DND-41 (cell line): ENCODE measurements around the gene TMEM91.

Source experiments
- ATAC-seq: fragments of 200-7000 bp; cut with Tn5 transposase; 3 replicates; pipeline ENCODE4 v1.9.1; 2021; ENCODE audit warnings: low read depth; ENCODE audit not compliant: insufficient read depth
- DNase-seq: peaks from one replicate; pipeline ENCODE4 v3.0.0-alpha.2; 2020
- H2AFZ ChIP-seq: 2 replicates; pipeline ENCODE4 v1.6.0; 2012; ENCODE audit warnings: low read depth, low read length
- H3K27ac ChIP-seq: 2 replicates; pipeline ENCODE4 v1.5.1; 2012; ENCODE audit warnings: low read length, inconsistent platforms
- H3K27me3 ChIP-seq: fragments of 200-600 bp; sonication (generic); 2 replicates; pipeline ENCODE4 v1.6.0; 2012; ENCODE audit warnings: low read length, mild to moderate bottlenecking, inconsistent platforms; ENCODE audit not compliant: insufficient read depth, poor library complexity
- H3K36me3 ChIP-seq: 2 replicates; pipeline ENCODE4 v1.5.1; 2012; ENCODE audit warnings: low read length, inconsistent platforms; ENCODE audit not compliant: insufficient read depth
- H3K4me1 ChIP-seq: 2 replicates; pipeline ENCODE4 v1.5.1; 2012; ENCODE audit warnings: mild to moderate bottlenecking, low read length; ENCODE audit not compliant: insufficient read depth
- H3K4me2 ChIP-seq: 2 replicates; pipeline ENCODE4 v1.6.0; 2012; ENCODE audit warnings: mild to moderate bottlenecking, moderate library complexity, low read length, inconsistent platforms; ENCODE audit not compliant: insufficient read depth
- H3K4me3 ChIP-seq, 2 experiments: fragments of 200-600 bp in 1 of 2; shearing (Covaris generic) in 1 of 2; 2 replicates each; pipeline ENCODE4 v1.5.1; 2012 to 2016; ENCODE audit warnings: inconsistent platforms in 2 of 2, low read length in 2 of 2, mild to moderate bottlenecking in 2 of 2, low read depth in 1 of 2, moderate library complexity in 1 of 2
- H3K79me2 ChIP-seq: 2 replicates; pipeline ENCODE4 v1.6.0; 2012; ENCODE audit warnings: low read length, inconsistent platforms; ENCODE audit not compliant: insufficient read depth
- H3K9ac ChIP-seq: 2 replicates; pipeline ENCODE4 v1.6.0; 2012; ENCODE audit warnings: low read depth, mild to moderate bottlenecking, inconsistent platforms, low read length, moderate library complexity
- H3K9me3 ChIP-seq: 2 replicates; pipeline ENCODE4 v1.5.1; 2012; ENCODE audit warnings: low read length, moderate library complexity, mild to moderate bottlenecking, inconsistent platforms; ENCODE audit not compliant: insufficient read depth, severe bottlenecking
- H4K20me1 ChIP-seq: 2 replicates; pipeline ENCODE4 v1.6.0; 2012; ENCODE audit warnings: low read length; ENCODE audit not compliant: insufficient read depth
- EZH2 ChIP-seq: IDR thresholded peaks from 3 replicates; pipeline ENCODE4 v1.6.1; 2012; ENCODE audit warnings: borderline replicate concordance, low read depth, mild to moderate bottlenecking, moderate library complexity, low read length, inconsistent platforms; ENCODE audit not compliant: severe bottlenecking
- TF ChIP-seq, protein P1 (sequence below): IDR thresholded peaks from 2 replicates; pipeline ENCODE4 v1.5.1; 2012; ENCODE audit warnings: borderline replicate concordance, low read length, moderate library complexity, mild to moderate bottlenecking; ENCODE audit not compliant: poor library complexity, severe bottlenecking; ENCODE audit errors: extremely low read depth

The TMEM91 gene

DNA sequence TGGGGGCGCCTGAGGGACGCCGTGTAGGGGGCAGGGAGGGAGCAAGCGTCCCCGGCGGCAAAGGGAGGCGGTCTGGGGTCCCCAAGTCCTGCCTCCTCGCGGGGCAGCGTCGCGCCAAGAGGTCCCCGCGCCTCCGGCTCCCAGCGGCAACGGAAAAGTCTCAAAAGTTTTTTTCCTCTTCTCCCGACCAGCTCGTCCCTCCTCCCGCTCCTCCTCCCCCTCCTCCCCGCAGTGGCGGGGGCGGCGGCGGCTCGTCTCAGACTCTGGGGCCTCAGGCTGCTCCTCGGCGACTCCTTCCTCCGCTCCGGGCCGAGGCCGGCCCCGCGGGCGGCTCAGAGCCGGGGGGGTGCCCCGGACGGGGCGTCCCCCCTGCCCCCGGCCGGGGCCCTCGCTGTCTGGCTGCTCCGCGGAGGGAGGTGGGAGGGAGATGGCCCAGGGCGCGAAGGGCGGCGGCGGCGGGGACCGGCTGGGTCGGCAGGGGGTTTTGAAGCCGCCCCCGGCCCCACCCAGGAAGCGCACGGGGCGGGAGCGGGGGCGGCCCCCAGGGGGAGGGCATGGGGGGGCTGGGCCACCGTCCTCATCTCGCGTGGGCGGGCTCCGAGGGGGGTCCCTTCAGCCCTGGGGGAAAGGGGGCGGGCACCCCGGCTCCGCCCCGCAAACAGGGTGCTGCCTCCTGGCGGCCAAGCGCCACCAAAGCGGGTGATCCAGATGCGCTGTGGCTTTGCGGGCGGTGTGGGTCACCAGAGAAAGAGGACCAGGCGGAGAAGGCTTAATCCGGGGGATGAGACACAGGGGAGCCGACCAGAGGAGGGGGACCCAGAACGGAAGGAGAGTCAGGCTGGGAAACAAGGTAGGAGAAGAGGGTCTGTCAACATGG, 22.6 kb upstream of the TMEM91 start, which contains the start of gene TGFB1:
TGFB1 (minus strand) TSS at position 457 of the 877 bp plus-strand sequence. CDS start 878 bp downstream, outside the sequence.
- Histone ChIP-seq H3K27ac (peak within 1 kb of the TSS; percentile 87), H3K9me3 (no peaks in the 10 kb centered on the region), H3K36me3 (peaks cover 18% of the 10 kb centered on the region), H3K9ac (peak within 1 kb of the TSS; percentile 97), H3K4me2 (peak within 1 kb of the TSS; percentile 78), H3K27me3 (no peaks in the 10 kb centered on the region), H2AFZ (peak within 1 kb of the TSS; percentile 78), H4K20me1 (peaks cover 46% of the 10 kb centered on the region), H3K4me1 (peaks cover 43% of the 10 kb centered on the region), H3K79me2 (peaks cover 56% of the 10 kb centered on the region), H3K4me3 (peak within 1 kb of the TSS; percentile 93 to 95)
- DNase-seq (peak; percentile 92), ATAC-seq (peak; percentile 71)
- TF ChIP-seq, protein P1, sequence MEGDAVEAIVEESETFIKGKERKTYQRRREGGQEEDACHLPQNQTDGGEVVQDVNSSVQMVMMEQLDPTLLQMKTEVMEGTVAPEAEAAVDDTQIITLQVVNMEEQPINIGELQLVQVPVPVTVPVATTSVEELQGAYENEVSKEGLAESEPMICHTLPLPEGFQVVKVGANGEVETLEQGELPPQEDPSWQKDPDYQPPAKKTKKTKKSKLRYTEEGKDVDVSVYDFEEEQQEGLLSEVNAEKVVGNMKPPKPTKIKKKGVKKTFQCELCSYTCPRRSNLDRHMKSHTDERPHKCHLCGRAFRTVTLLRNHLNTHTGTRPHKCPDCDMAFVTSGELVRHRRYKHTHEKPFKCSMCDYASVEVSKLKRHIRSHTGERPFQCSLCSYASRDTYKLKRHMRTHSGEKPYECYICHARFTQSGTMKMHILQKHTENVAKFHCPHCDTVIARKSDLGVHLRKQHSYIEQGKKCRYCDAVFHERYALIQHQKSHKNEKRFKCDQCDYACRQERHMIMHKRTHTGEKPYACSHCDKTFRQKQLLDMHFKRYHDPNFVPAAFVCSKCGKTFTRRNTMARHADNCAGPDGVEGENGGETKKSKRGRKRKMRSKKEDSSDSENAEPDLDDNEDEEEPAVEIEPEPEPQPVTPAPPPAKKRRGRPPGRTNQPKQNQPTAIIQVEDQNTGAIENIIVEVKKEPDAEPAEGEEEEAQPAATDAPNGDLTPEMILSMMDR = peak; percentile 93
- no peak for TF ChIP-seq EZH2

DNA sequence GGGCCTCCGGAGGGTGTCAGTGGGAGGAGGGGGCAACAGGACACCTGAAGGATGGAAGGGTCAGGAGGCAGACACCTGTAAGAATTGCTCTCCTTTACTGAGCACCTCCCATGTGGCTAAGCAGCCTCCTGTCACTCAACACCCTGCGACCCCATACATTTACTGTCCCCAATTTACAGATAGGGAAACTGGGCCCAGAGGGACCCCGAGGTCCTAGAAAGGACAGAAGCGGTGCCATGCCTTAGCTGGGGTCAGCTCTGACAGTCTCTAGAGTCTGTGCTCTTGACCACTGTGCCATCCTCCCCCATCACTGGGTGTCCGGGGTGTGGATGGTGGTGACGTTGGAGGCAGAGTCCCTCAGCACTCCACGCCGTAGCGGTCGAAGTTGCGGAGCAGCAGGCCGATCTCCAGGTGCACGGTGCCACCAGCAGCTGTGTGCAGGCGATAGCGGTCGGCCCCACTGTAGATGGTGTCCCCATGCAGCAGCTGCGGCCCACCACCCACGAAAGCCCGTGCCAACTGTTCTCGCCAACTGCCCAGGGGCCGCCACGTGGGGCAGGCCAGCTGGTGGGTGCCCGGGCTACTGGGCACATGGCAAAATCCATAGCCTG, 21.9 kb upstream of the TMEM91 start:
- peak overlapping the region; percentile 97 for H3K9ac ChIP-seq
- DNase-seq (no peak), ATAC-seq (no peak)
- H3K4me2 ChIP-seq = peak overlapping the region; percentile 78
- peaks cover 42% of the 10 kb centered on the region for H4K20me1 ChIP-seq
- peak overlapping the region; percentile 93 to 95; a peak in 3 of 4 replicates for H3K4me3 ChIP-seq
- H3K27ac ChIP-seq = peak overlapping the region; percentile 66
- H3K4me1 ChIP-seq = peaks cover 35% of the 10 kb centered on the region
- TF ChIP-seq, protein P1 = no peak
- no peak for TF ChIP-seq EZH2
- H3K27me3 ChIP-seq = no peaks in the 10 kb centered on the region
- H2AFZ ChIP-seq = peak overlapping the region; percentile 13; the same call in 1 of the 2 replicates
- H3K79me2 ChIP-seq = peaks cover 49% of the 10 kb centered on the region
- H3K9me3 ChIP-seq = no peaks in the 10 kb centered on the region
- H3K36me3 ChIP-seq = peaks cover 10% of the 10 kb centered on the region; the same call in 1 of the 2 replicates

DNA sequence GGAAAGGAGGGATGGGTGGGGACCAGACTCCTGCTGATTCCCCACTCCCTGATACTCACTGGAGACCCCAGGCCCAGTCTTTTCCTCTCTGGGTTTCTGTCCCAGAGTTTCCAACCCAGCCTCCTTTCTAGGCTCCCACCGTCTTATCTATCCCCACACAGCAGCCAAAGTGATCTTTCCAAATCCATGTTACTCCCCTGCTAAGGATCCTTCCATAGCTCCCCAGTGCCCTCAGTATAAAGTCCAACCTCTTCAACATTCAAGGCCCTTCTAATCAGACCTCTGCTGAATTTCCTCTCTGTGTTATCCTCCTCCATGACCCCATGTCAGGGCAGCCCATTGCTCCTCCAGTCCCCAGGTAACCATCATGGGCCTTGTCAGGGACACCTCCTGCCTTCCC, 21.3 kb upstream of the TMEM91 start:
- H4K20me1 ChIP-seq = peaks cover 36% of the 10 kb centered on the region
- peaks cover 43% of the 10 kb centered on the region for H3K79me2 ChIP-seq
- no peaks in the 10 kb centered on the region for H3K9me3 ChIP-seq
- DNase-seq (no peak), ATAC-seq (no peak)
- no peak overlapping the region for H3K9ac ChIP-seq
- H3K4me3 ChIP-seq = no peak overlapping the region
- peaks cover 10% of the 10 kb centered on the region; the same call in 1 of the 2 replicates for H3K36me3 ChIP-seq
- H3K27me3 ChIP-seq = no peaks in the 10 kb centered on the region
- no peak overlapping the region for H3K27ac ChIP-seq
- TF ChIP-seq, protein P1 = no peak
- TF ChIP-seq EZH2 = no peak
- H2AFZ ChIP-seq = no peak overlapping the region
- peaks cover 30% of the 10 kb centered on the region for H3K4me1 ChIP-seq
- peak overlapping the region; percentile 78; the same call in 1 of the 2 replicates for H3K4me2 ChIP-seq
